Measurements from ENCODE around the gene MAST2.

Gene MAST2

DNA sequence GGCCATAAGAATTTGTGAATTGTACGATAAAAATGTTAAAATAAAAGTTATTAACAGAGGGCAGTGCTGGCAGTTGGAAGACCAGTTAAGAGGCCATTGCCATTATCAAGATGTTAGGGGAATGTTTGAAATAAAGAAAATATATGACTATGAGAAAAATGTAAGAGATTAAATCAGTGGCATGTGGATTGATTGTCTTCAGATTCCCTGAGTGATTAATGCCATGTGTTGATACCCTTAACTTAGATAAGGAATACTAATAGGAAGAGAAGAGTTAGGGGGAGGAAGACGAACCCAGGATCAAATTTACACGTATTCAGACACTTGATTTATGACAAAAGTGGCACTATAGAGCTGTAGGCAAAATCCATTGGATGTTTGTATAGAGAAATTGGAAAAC is 173.2 kb downstream of the MAST2 start:
- Histone ChIP-seq H3K36me3 (peaks cover 12% of the 10 kb centered on the region), H3K4me3 (ENCODE audit: low read depth, low read length) (no peak overlapping the region), H3K27me3 (ENCODE audit: insufficient read depth, low read depth, severe bottlenecking) (no peaks in the 10 kb centered on the region), H3K27ac (no peak overlapping the region), H3K9me3 (ENCODE audit: severe bottlenecking) (no peaks in the 10 kb centered on the region)
- TF ChIP-seq, protein P1, sequence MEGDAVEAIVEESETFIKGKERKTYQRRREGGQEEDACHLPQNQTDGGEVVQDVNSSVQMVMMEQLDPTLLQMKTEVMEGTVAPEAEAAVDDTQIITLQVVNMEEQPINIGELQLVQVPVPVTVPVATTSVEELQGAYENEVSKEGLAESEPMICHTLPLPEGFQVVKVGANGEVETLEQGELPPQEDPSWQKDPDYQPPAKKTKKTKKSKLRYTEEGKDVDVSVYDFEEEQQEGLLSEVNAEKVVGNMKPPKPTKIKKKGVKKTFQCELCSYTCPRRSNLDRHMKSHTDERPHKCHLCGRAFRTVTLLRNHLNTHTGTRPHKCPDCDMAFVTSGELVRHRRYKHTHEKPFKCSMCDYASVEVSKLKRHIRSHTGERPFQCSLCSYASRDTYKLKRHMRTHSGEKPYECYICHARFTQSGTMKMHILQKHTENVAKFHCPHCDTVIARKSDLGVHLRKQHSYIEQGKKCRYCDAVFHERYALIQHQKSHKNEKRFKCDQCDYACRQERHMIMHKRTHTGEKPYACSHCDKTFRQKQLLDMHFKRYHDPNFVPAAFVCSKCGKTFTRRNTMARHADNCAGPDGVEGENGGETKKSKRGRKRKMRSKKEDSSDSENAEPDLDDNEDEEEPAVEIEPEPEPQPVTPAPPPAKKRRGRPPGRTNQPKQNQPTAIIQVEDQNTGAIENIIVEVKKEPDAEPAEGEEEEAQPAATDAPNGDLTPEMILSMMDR (IDR thresholded peaks at IDR 0.05; ENCODE audit: low read depth, low read length): no peak
- no peak for DNase-seq

DNA sequence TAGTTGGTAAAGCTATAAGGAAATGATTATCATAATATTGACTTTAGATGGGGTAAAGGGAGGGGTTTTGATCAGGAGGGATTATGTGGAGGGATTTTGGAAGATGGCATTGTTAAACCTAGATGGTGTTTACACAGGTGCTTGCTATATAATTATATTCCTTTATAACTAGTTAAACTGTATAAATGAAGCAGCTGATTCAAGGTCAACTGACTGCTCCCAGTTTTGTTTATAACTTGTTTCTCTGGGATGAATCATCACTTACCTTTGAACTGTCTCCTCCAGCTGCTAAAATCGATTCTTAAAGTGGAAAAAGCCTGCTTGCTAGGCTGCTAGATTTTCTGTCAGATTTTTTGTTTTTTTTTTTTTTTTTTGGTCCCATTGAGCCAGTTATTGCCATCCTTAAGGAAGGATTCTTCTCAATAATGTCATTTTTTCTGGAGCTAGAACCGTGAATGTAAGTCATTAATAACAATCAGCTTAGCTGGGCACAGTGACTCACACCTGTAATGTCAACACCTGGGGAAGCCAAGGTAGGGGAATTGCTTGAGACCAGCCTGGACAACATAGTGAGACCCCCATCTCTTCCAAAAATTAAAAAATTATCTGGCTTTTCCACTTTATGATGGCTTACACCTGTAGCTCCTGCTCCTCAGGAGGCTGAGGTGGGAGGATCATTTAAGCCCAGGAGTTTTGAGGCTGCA is 175.8 kb downstream of the MAST2 start:
- H3K4me3 ChIP-seq (ENCODE audit: low read depth, low read length): no peak overlapping the region
- no peaks in the 10 kb centered on the region for H3K27me3 ChIP-seq (ENCODE audit: insufficient read depth, low read depth, severe bottlenecking)
- no peaks in the 10 kb centered on the region for H3K9me3 ChIP-seq (ENCODE audit: severe bottlenecking)
- no peak for DNase-seq
- TF ChIP-seq, protein P1 (IDR thresholded peaks at IDR 0.05; ENCODE audit: low read depth, low read length): no peak
- no peak overlapping the region for H3K27ac ChIP-seq
- H3K36me3 ChIP-seq: no peaks in the 10 kb centered on the region

DNA sequence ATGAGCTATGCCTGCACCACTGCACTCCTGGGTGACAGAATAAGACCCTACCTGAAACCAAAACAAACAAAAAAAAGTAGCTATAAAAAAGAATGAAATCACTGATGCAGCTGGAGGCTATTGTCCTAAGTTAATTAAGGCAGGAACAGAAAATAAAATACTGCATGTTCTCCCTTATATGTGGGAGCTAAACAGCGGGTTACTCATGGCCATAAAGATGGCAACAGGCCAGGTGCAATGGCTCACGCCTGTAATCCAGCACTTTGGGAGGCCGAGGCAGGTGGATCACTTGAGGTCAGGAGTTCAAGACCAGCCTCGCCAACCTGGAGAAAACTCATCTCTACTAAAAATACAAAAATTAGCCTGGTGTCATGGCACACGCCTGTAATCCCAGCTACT is 176.4 kb downstream of the MAST2 start:
- H3K36me3 ChIP-seq: no peaks in the 10 kb centered on the region
- TF ChIP-seq, protein P1 (IDR thresholded peaks at IDR 0.05; ENCODE audit: low read depth, low read length): no peak
- no peaks in the 10 kb centered on the region for H3K9me3 ChIP-seq (ENCODE audit: severe bottlenecking)
- H3K27ac ChIP-seq: no peak overlapping the region
- no peak overlapping the region for H3K4me3 ChIP-seq (ENCODE audit: low read depth, low read length)
- H3K27me3 ChIP-seq (ENCODE audit: insufficient read depth, low read depth, severe bottlenecking): no peaks in the 10 kb centered on the region
- DNase-seq: no peak

DNA sequence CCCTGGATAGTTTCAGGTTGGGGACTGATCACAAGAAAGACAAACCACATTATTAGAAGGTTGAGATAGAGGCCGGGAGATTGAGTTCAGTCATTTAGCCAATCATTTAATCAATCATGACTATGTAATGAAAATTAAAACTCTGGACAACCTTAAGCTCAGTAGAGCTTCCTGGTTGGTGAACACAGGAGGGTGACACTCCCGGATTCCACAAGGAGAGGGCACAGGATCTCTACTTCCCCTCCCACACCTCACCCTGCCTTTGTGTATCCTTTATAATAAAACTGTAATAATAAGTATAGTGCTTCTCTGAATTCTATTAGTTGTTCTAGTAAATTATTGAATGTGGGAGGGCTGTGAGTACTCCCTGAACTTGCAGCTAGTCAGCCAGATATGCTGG is 178.9 kb downstream of the MAST2 start:
- no peaks in the 10 kb centered on the region for H3K27me3 ChIP-seq (ENCODE audit: insufficient read depth, low read depth, severe bottlenecking)
- H3K4me3 ChIP-seq (ENCODE audit: low read depth, low read length): no peak overlapping the region
- H3K27ac ChIP-seq: no peak overlapping the region
- H3K9me3 ChIP-seq (ENCODE audit: severe bottlenecking): no peaks in the 10 kb centered on the region
- TF ChIP-seq, protein P1 (IDR thresholded peaks at IDR 0.05; ENCODE audit: low read depth, low read length): no peak
- no peak for DNase-seq
- H3K36me3 ChIP-seq: no peaks in the 10 kb centered on the region

DNA sequence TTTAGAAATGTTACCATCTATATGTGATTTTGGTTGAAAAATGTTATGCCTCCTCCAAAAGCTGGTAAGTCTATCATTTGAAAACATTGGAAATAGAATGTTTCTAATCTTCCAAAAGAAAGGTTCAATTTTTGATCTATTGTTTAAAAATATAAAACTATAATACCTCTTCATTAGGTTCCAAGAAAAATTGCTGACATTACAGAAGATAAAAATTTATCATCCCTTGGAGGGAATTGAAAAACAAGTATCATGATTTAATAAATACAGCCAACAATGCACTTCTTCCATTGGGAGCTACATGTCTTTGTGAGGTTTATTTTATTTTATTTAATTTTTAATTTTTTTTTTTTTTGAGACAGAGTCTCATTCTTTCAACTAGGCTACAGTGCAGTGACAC is 180.6 kb downstream of the MAST2 start:
- DNase-seq: no peak
- TF ChIP-seq, protein P1 (IDR thresholded peaks at IDR 0.05; ENCODE audit: low read depth, low read length): no peak
- Histone ChIP-seq H3K36me3 (no peaks in the 10 kb centered on the region), H3K4me3 (ENCODE audit: low read depth, low read length) (no peak overlapping the region), H3K9me3 (ENCODE audit: severe bottlenecking) (no peaks in the 10 kb centered on the region), H3K27ac (no peak overlapping the region), H3K27me3 (ENCODE audit: insufficient read depth, low read depth, severe bottlenecking) (no peaks in the 10 kb centered on the region)

DNA sequence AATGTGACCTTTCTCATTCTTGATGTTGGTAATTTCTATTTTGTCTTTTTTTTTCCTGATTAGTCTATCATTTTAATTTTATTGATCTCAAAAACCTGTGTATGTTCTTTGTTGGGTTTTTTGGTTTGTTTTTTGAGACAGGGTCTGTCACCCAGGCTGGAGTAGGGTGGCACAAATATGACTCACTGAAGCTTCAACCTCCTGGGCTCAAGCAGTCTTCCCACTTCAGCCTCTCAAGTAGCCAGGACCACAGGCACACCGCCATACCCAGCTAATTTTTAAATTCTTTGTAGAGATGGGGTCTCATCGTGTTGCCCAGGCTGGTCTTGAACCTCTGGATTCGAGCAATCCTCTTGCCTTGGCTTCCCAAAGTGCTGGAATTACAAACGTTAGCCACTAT is 183.8 kb downstream of the MAST2 start:
- no peak overlapping the region for H3K4me3 ChIP-seq (ENCODE audit: low read depth, low read length)
- no peak for DNase-seq
- H3K27me3 ChIP-seq (ENCODE audit: insufficient read depth, low read depth, severe bottlenecking): no peaks in the 10 kb centered on the region
- no peak overlapping the region for H3K27ac ChIP-seq
- no peaks in the 10 kb centered on the region; the same call in 1 of the 2 replicates for H3K36me3 ChIP-seq
- no peaks in the 10 kb centered on the region for H3K9me3 ChIP-seq (ENCODE audit: severe bottlenecking)
- TF ChIP-seq, protein P1 (IDR thresholded peaks at IDR 0.05; ENCODE audit: low read depth, low read length): no peak

Data from WERI-Rb-1 (cell line).